ENCODE data around the gene POLR2F. TPM values are rescaled to one million over a fixed set of nuclear protein-coding genes. Genes with fewer than 3 reads are reported as not detected.
"Not testable (repeated sequence)": the region's sequence is repeated elsewhere in the genome, so short reads cannot be mapped to it uniquely, and the experiment has no call there.

Gene POLR2F
- total RNA-seq, 1 experiment from 2014 or later = 111 TPM

DNA sequence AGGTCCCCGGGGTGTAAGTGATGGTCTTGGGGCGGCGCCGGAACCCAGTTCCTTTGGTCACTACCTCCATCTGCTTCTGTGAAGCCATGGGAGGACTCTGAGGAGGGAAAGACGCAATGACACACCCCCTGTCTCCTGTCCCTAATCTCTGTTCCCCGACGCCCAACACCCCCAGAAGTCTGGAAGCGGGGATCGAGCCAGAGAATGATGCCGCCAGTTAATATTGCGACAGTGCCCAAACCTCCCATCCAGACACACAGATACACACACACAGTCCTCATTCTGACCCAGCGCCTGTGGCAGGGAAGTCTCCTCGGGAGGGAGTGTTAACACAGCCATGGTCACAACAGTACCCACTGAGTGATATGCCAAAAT, 450 bp upstream of the POLR2F start:
- Mint-ChIP-seq H3K4me1 (ENCODE audit: low read depth, unreplicated experiment) (peaks cover 23% of the 10 kb centered on the region), H3K36me3 (ENCODE audit: insufficient read depth, unreplicated experiment) (peaks cover 35% of the 10 kb centered on the region), H3K4me3 (ENCODE audit: low read depth, unreplicated experiment) (peak overlapping the region; percentile 94), H3K27me3 (ENCODE audit: unreplicated experiment) (no peaks in the 10 kb centered on the region), H3K27ac (ENCODE audit: unreplicated experiment) (peak overlapping the region; percentile 87), H3K9me3 (ENCODE audit: low read depth, unreplicated experiment) (no peaks in the 10 kb centered on the region)
- DNase-seq = peak; percentile 9
- intact Hi-C loops (cut with micrococcal nuclease; ENCODE audit: unreplicated experiment) = no loop called here
- no TSS peak for BruUV-seq (replicated peaks)
- TF ChIP-seq, protein P1, sequence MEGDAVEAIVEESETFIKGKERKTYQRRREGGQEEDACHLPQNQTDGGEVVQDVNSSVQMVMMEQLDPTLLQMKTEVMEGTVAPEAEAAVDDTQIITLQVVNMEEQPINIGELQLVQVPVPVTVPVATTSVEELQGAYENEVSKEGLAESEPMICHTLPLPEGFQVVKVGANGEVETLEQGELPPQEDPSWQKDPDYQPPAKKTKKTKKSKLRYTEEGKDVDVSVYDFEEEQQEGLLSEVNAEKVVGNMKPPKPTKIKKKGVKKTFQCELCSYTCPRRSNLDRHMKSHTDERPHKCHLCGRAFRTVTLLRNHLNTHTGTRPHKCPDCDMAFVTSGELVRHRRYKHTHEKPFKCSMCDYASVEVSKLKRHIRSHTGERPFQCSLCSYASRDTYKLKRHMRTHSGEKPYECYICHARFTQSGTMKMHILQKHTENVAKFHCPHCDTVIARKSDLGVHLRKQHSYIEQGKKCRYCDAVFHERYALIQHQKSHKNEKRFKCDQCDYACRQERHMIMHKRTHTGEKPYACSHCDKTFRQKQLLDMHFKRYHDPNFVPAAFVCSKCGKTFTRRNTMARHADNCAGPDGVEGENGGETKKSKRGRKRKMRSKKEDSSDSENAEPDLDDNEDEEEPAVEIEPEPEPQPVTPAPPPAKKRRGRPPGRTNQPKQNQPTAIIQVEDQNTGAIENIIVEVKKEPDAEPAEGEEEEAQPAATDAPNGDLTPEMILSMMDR (IDR thresholded peaks at IDR 0.05; ENCODE audit: unreplicated experiment) = no peak
- CTCF ChIA-PET = interaction anchor here (1.0 to 1.7 kb wide), 3 partner anchors 9 to 56 kb away, joined by 3 to 8 read pairs (median 3); no protein-coding TSS in a partner anchor

- no peak for DNase-seq
- Mint-ChIP-seq H3K27me3 (ENCODE audit: unreplicated experiment) (no peaks in the 10 kb centered on the region), H3K36me3 (ENCODE audit: insufficient read depth, unreplicated experiment) (peaks cover 51% of the 10 kb centered on the region), H3K4me1 (ENCODE audit: low read depth, unreplicated experiment) (peaks cover 23% of the 10 kb centered on the region), H3K27ac (ENCODE audit: unreplicated experiment) (peak overlapping the region; percentile 87), H3K4me3 (ENCODE audit: low read depth, unreplicated experiment) (peak overlapping the region; percentile 94), H3K9me3 (ENCODE audit: low read depth, unreplicated experiment) (no peaks in the 10 kb centered on the region)
- TF ChIP-seq, protein P1 (IDR thresholded peaks at IDR 0.05; ENCODE audit: unreplicated experiment) = no peak
- CTCF ChIA-PET = interaction anchor here (0.8 to 1.7 kb wide), 2 partner anchors 11 to 76 kb away, joined by 3 to 8 read pairs; no protein-coding TSS in a partner anchor
- no TSS peak for BruUV-seq (replicated peaks)
- intact Hi-C loops (cut with micrococcal nuclease; ENCODE audit: unreplicated experiment) = no loop called here
These were observed 1.2 kb downstream of the POLR2F start for GRCh38 chr22:37954686-37955085.

DNA sequence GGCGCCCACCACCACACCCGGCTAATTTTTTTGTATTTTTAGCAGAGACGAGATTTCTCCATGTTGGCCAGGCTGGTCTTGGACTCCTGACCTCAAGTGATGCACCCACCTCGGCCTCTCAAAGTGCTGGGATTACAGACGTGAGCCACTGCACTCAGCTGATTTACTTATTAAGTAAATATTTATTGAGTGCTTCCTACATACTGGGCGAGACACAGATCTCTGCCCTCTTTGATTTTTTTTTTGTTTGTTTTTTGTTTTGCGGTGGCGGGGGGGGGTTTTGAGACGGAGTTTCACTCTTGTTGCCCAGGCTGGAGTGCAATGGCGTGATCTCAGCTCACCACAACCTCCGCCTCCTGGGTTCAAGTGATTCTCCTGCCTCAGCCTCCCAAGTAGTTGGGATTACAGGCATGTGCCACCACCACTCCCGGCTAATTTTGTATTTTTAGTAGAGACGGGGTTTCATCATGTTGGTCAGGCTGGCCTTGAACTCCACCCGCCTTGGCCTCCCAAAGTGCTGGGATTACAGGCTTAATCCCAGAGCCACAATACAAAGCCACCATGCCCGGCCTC, 2.4 kb downstream of the POLR2F start:
- H3K27ac Mint-ChIP-seq (ENCODE audit: unreplicated experiment); H3K9me3 Mint-ChIP-seq (ENCODE audit: low read depth, unreplicated experiment); BruUV-seq (replicated peaks); DNase-seq; H3K27me3 Mint-ChIP-seq (ENCODE audit: unreplicated experiment); H3K4me3 Mint-ChIP-seq (ENCODE audit: low read depth, unreplicated experiment); intact Hi-C loops (cut with micrococcal nuclease; ENCODE audit: unreplicated experiment): not testable (repeated sequence)
- CTCF ChIA-PET = interaction anchor here (0.6 kb wide), 1 partner anchor 57 kb away, joined by 3 read pairs; no protein-coding TSS in a partner anchor
- Mint-ChIP-seq H3K4me1 (ENCODE audit: low read depth, unreplicated experiment) (peaks cover 23% of the 10 kb centered on the region), H3K36me3 (ENCODE audit: insufficient read depth, unreplicated experiment) (peaks cover 62% of the 10 kb centered on the region)

DNA sequence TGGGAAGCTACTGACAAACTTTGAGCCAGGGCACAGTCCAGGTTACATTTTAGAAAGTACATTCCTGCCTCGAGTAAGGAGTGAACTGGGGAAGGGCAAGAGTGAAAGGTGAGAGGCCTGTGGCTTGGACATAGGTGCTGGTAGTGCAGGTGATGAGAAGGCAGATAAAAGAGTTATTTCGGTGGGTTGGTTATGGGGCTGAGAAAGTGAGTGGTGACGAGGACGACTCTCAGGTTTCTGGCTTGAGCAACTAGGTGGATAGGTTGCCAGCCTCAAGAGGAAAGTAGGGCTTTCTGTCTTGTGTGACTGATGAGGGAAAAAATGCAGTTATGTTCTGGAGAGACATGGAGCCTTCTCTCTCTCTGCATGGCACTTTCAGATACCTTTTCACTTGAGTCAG, 3.7 kb downstream of the POLR2F start:
- Mint-ChIP-seq H3K4me3 (ENCODE audit: low read depth, unreplicated experiment) (no peak overlapping the region), H3K27ac (ENCODE audit: unreplicated experiment) (no peak overlapping the region), H3K36me3 (ENCODE audit: insufficient read depth, unreplicated experiment) (peaks cover 62% of the 10 kb centered on the region), H3K9me3 (ENCODE audit: low read depth, unreplicated experiment) (no peaks in the 10 kb centered on the region), H3K27me3 (ENCODE audit: unreplicated experiment) (no peaks in the 10 kb centered on the region), H3K4me1 (ENCODE audit: low read depth, unreplicated experiment) (peaks cover 20% of the 10 kb centered on the region)
- intact Hi-C loops (cut with micrococcal nuclease; ENCODE audit: unreplicated experiment) = no loop called here
- DNase-seq = no peak
- BruUV-seq (replicated peaks) = no TSS peak
- TF ChIP-seq, protein P1 (IDR thresholded peaks at IDR 0.05; ENCODE audit: unreplicated experiment) = no peak
- CTCF ChIA-PET = no interaction called here

- no TSS peak for BruUV-seq (replicated peaks)
- intact Hi-C loops (cut with micrococcal nuclease; ENCODE audit: unreplicated experiment) = no loop called here
- no peak for DNase-seq
- TF ChIP-seq, protein P1 (IDR thresholded peaks at IDR 0.05; ENCODE audit: unreplicated experiment) = no peak
- H3K27me3 Mint-ChIP-seq (ENCODE audit: unreplicated experiment) = no peaks in the 10 kb centered on the region
- CTCF ChIA-PET = interaction anchor here (0.7 to 1.2 kb wide), 2 partner anchors 124 to 142 kb away, joined by 3 to 7 read pairs; no protein-coding TSS in a partner anchor
- no peak overlapping the region for H3K4me3 Mint-ChIP-seq (ENCODE audit: low read depth, unreplicated experiment)
- H3K9me3 Mint-ChIP-seq (ENCODE audit: low read depth, unreplicated experiment) = no peaks in the 10 kb centered on the region
- H3K4me1 Mint-ChIP-seq (ENCODE audit: low read depth, unreplicated experiment) = peaks cover 11% of the 10 kb centered on the region
- peaks cover 44% of the 10 kb centered on the region for H3K36me3 Mint-ChIP-seq (ENCODE audit: insufficient read depth, unreplicated experiment)
- no peak overlapping the region for H3K27ac Mint-ChIP-seq (ENCODE audit: unreplicated experiment)
These were observed 5.8 kb downstream of the POLR2F start for GRCh38 chr22:37959231-37959825.
